IPS-NIHi11 (cell line): ENCODE results near the gene CUL4B.
"Not testable (repeated sequence)": the region's sequence is repeated elsewhere in the genome, so short reads cannot be mapped to it uniquely, and the experiment has no call there.

Experiments
- DNase-seq: peaks from one replicate; pipeline ENCODE4 v3.0.0; 2012; ENCODE audit warnings: mixed read lengths, low spot score

CUL4B gene

GRCh38 chrX:120522820-120523219, 37.9 kb downstream of the CUL4B start:
- no peak for DNase-seq

- DNase-seq, result no peak
Measured at GRCh38 chrX:120517936-120518335, 42.8 kb downstream of the CUL4B start.

GRCh38 chrX:120514236-120514635, 46.5 kb downstream of the CUL4B start:
- DNase-seq, result peak; percentile 11

GRCh38 chrX:120512627-120513026, 48.1 kb downstream of the CUL4B start:
- no peak for DNase-seq

GRCh38 chrX:120512222-120512621, 48.5 kb downstream of the CUL4B start:
- no peak for DNase-seq

- DNase-seq, result no peak
Measured at GRCh38 chrX:120504569-120504968, 56.2 kb downstream of the CUL4B start.

GRCh38 chrX:120499301-120500072, 61.3 kb downstream of the CUL4B start:
- no peak for DNase-seq

GRCh38 chrX:120490119-120490518, 70.6 kb downstream of the CUL4B start:
- DNase-seq, result not testable (repeated sequence)

GRCh38 chrX:120486786-120487185, 74.0 kb downstream of the CUL4B start:
- DNase-seq, result no peak

GRCh38 chrX:120485638-120486520, 74.9 kb downstream of the CUL4B start:
- peak; percentile 54 for DNase-seq

GRCh38 chrX:120485315-120485637, 75.5 kb downstream of the CUL4B start:
- DNase-seq, result no peak

GRCh38 chrX:120477453-120477852, 83.3 kb downstream of the CUL4B start:
- DNase-seq, result no peak

- no peak for DNase-seq
Measured at GRCh38 chrX:120476714-120477113, 84.0 kb downstream of the CUL4B start.

GRCh38 chrX:120475447-120475846, 85.3 kb downstream of the CUL4B start:
- not testable (repeated sequence) for DNase-seq
